Astrocyte (in vitro differentiated cells and primary cell): Measurements from ENCODE around the gene CCDC32. TPM values are rescaled to one million over a fixed set of nuclear protein-coding genes. Genes with fewer than 3 reads are reported as not detected.
"Not testable (repeated sequence)": the region's sequence is repeated elsewhere in the genome, so short reads cannot be mapped to it uniquely, and the experiment has no call there.

Experiments used
- DNase-seq: peaks from one replicate; pipeline ENCODE4 v3.0.0-alpha.2; 2010; ENCODE audit warnings: low read depth
- FAIRE-seq: peaks from 2 replicates; lab custom pipeline; 2011; peaks lifted over from hg19 to GRCh38; lab: Jason Lieb, UNC
- H2AFZ ChIP-seq: 2 replicates; pipeline ENCODE4 v1.6.0; 2012; ENCODE audit warnings: low read depth, low read length, inconsistent platforms
- H3K27ac ChIP-seq: 2 replicates; pipeline ENCODE4 v1.5.1; 2011; ENCODE audit warnings: low read depth, low read length, inconsistent platforms
- H3K27me3 ChIP-seq: 2 replicates; pipeline ENCODE4 v1.6.0; 2011; ENCODE audit warnings: low read length, inconsistent platforms; ENCODE audit not compliant: insufficient read depth
- H3K36me3 ChIP-seq: 2 replicates; pipeline ENCODE4 v1.5.1; 2011; ENCODE audit warnings: low read length, inconsistent platforms; ENCODE audit not compliant: insufficient read depth
- H3K4me1 ChIP-seq: 2 replicates; pipeline ENCODE4 v1.5.1; 2011; ENCODE audit warnings: low read length, inconsistent platforms; ENCODE audit not compliant: insufficient read depth
- H3K4me2 ChIP-seq: 2 replicates; pipeline ENCODE4 v1.6.0; 2012; ENCODE audit warnings: low read length, inconsistent platforms
- H3K4me3 ChIP-seq: 2 replicates; pipeline ENCODE4 v1.5.1; 2011; ENCODE audit warnings: low read depth, mild to moderate bottlenecking, low read length, inconsistent platforms; ENCODE audit not compliant: insufficient read depth
- H3K79me2 ChIP-seq: 2 replicates; pipeline ENCODE4 v1.6.0; 2012; ENCODE audit warnings: mild to moderate bottlenecking, low read length, inconsistent platforms; ENCODE audit not compliant: insufficient read depth
- H3K9ac ChIP-seq: 2 replicates; pipeline ENCODE4 v1.6.0; 2012; ENCODE audit warnings: mild to moderate bottlenecking, low read length, inconsistent platforms
- H3K9me3 ChIP-seq: 2 replicates; pipeline ENCODE4 v1.5.1; 2012; ENCODE audit warnings: low read depth, mild to moderate bottlenecking, low read length, inconsistent platforms; ENCODE audit not compliant: insufficient read depth
- H4K20me1 ChIP-seq: 2 replicates; pipeline ENCODE4 v1.6.0; 2012; ENCODE audit warnings: low read length, inconsistent platforms; ENCODE audit not compliant: insufficient read depth
- H3K27ac Mint-ChIP-seq: one replicate; pipeline ENCODE4 v1.8.0; 2021; ENCODE audit warnings: mild to moderate bottlenecking, mixed read lengths; ENCODE audit not compliant: unreplicated experiment
- H3K27me3 Mint-ChIP-seq: one replicate; pipeline ENCODE4 v1.8.0; 2021; ENCODE audit warnings: low read depth, mixed read lengths; ENCODE audit not compliant: unreplicated experiment
- H3K36me3 Mint-ChIP-seq: one replicate; pipeline ENCODE4 v1.8.0; 2021; ENCODE audit warnings: low read depth, mixed read lengths; ENCODE audit not compliant: unreplicated experiment
- H3K4me1 Mint-ChIP-seq: one replicate; pipeline ENCODE4 v1.8.0; 2021; ENCODE audit warnings: low read depth, mixed read lengths; ENCODE audit not compliant: unreplicated experiment
- H3K4me3 Mint-ChIP-seq: one replicate; pipeline ENCODE4 v1.8.0; 2021; ENCODE audit warnings: mild to moderate bottlenecking, moderate library complexity, mixed read lengths; ENCODE audit not compliant: unreplicated experiment
- H3K9me3 Mint-ChIP-seq: one replicate; pipeline ENCODE4 v1.8.0; 2021; ENCODE audit warnings: mild to moderate bottlenecking, mixed read lengths; ENCODE audit not compliant: unreplicated experiment
- CTCF ChIP-seq: IDR thresholded peaks from 2 replicates; pipeline ENCODE4 v1.5.1; 2011; ENCODE audit warnings: low read depth, mild to moderate bottlenecking, inconsistent platforms, low read length, moderate library complexity; ENCODE audit not compliant: insufficient read depth
- EZH2 ChIP-seq: IDR thresholded peaks from 2 replicates; pipeline ENCODE4 v1.6.1; 2012; ENCODE audit warnings: mild to moderate bottlenecking, low read length, inconsistent platforms; ENCODE audit not compliant: insufficient read depth
- total RNA-seq: library from RNA; stranded (reverse); gene quantifications from 2 replicates; pipeline ENCODE4 v1.2.1, GENCODE V29; 2021

CCDC32 gene
- total RNA-seq, 1 donor from 2014 or later: 31.4 TPM

- H3K4me1 Mint-ChIP-seq: no peaks in the 10 kb centered on the region
- Histone ChIP-seq H2AFZ (no peak overlapping the region), H3K9me3 (no peaks in the 10 kb centered on the region), H3K27me3 (peaks cover 5% of the 10 kb centered on the region), H4K20me1 (no peaks in the 10 kb centered on the region), H3K36me3 (no peaks in the 10 kb centered on the region), H3K4me3 (no peak overlapping the region), H3K4me1 (no peaks in the 10 kb centered on the region), H3K4me2 (no peak overlapping the region), H3K79me2 (no peaks in the 10 kb centered on the region), H3K9ac (no peak overlapping the region), H3K27ac (no peak overlapping the region)
- no peak overlapping the region for H3K4me3 Mint-ChIP-seq
- H3K27me3 Mint-ChIP-seq: no peaks in the 10 kb centered on the region
- no peak for TF ChIP-seq CTCF
- no peak for TF ChIP-seq EZH2
- H3K27ac Mint-ChIP-seq: no peak overlapping the region
- FAIRE-seq: no peak
- H3K9me3 Mint-ChIP-seq: peaks cover 7% of the 10 kb centered on the region
- H3K36me3 Mint-ChIP-seq: no peaks in the 10 kb centered on the region
- DNase-seq: no peak
Observed at GRCh38 chr15:40582726-40583246, 17.9 kb upstream of the CCDC32 start.

GRCh38 chr15:40581796-40582195, 17.0 kb upstream of the CCDC32 start:
- H3K4me3 Mint-ChIP-seq, H3K9me3 Mint-ChIP-seq, FAIRE-seq, H3K36me3 ChIP-seq, H3K79me2 ChIP-seq, H3K4me1 ChIP-seq, H2AFZ ChIP-seq, H3K27ac ChIP-seq, H3K27me3 Mint-ChIP-seq, H3K4me2 ChIP-seq, H3K36me3 Mint-ChIP-seq, H3K9me3 ChIP-seq, H3K27me3 ChIP-seq, H3K4me1 Mint-ChIP-seq, H3K9ac ChIP-seq, H4K20me1 ChIP-seq, H3K27ac Mint-ChIP-seq, H3K4me3 ChIP-seq, DNase-seq: not testable (repeated sequence)

- Histone ChIP-seq H3K9ac (no peak overlapping the region), H2AFZ (no peak overlapping the region), H3K4me3 (no peak overlapping the region), H3K27ac (no peak overlapping the region), H3K79me2 (no peaks in the 10 kb centered on the region), H3K36me3 (no peaks in the 10 kb centered on the region), H3K27me3 (no peaks in the 10 kb centered on the region), H3K4me1 (no peaks in the 10 kb centered on the region), H4K20me1 (no peaks in the 10 kb centered on the region), H3K4me2 (no peak overlapping the region), H3K9me3 (no peaks in the 10 kb centered on the region)
- DNase-seq: no peak
- Mint-ChIP-seq H3K27ac (no peak overlapping the region), H3K4me3 (no peak overlapping the region), H3K27me3 (no peaks in the 10 kb centered on the region), H3K9me3 (peaks cover 7% of the 10 kb centered on the region), H3K4me1 (no peaks in the 10 kb centered on the region), H3K36me3 (no peaks in the 10 kb centered on the region)
- no peak for TF ChIP-seq EZH2
- no peak for TF ChIP-seq CTCF
- FAIRE-seq: no peak
Observed at GRCh38 chr15:40578892-40579291, 14.1 kb upstream of the CCDC32 start.

- not testable (repeated sequence) for H3K4me1 ChIP-seq, H3K4me2 ChIP-seq, H3K27ac ChIP-seq, H3K27me3 Mint-ChIP-seq, H3K36me3 Mint-ChIP-seq, H3K9me3 Mint-ChIP-seq, H2AFZ ChIP-seq, H3K27ac Mint-ChIP-seq, H4K20me1 ChIP-seq, H3K9ac ChIP-seq, DNase-seq, H3K36me3 ChIP-seq, H3K27me3 ChIP-seq, FAIRE-seq, H3K79me2 ChIP-seq, H3K9me3 ChIP-seq, H3K4me1 Mint-ChIP-seq, H3K4me3 ChIP-seq, H3K4me3 Mint-ChIP-seq
Observed at GRCh38 chr15:40576914-40577313, 12.1 kb upstream of the CCDC32 start.
